Measurements from ENCODE around the gene IKZF2. TPM values are rescaled to one million over a fixed set of nuclear protein-coding genes. Genes with fewer than 3 reads are reported as not detected.
A peak's percentile ranks its signal among the peaks of the same experiment; 100 is the strongest.

The IKZF2 gene
- total RNA-seq, 3 donors from 2014 or later, result 5.6 to 11.1 (median 8.6) TPM

DNA sequence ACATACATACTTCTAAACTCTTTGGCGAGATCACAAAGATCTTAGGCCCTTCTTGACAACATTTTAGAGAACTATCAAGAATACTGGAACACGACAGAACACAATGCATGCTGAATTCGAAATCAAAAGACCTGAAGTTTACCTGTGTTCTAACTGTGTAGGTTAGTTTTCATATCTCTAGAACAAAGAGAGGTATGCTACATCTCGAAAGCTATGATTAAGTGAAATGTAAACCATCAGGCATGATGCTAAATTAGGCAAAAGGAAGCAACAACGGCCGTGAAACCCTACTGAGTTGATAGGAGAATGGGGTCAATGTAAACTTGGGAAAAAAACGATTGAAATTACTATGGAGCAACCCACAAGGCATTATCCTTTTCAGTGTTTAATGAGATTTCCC is 43.7 kb downstream of the IKZF2 start:
- ATAC-seq (no peak), DNase-seq (no peak)
- Histone ChIP-seq H3K4me1 (ENCODE audit: low read depth) (no peaks in the 10 kb centered on the region), H3K4me3 (no peak overlapping the region), H3K36me3 (ENCODE audit: low read depth) (no peaks in the 10 kb centered on the region), H3K9me3 (no peaks in the 10 kb centered on the region)
- no peak for TF ChIP-seq CTCF (IDR thresholded peaks at IDR 0.05)
- intact Hi-C loops (cut with DNase I, micrococcal nuclease), result no loop called here

DNA sequence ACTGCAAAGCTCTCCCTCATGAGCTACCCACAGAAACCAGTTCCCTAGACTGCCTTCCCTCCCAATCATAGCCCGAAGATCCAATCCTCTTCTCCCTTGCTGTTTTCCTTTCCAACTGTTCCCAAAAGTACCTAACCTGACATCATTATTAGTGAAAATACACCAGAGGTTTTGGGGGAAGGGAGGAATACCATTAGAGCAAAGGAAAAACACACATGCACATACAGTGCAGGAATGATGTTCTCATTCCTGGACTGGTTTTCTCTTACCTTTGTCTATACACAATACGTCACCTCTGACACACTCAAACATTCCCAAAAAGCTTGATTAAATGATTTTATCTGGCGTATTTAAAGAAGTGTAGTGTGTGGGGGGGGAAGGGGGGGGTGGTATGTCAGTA is 46.2 kb downstream of the IKZF2 start:
- no peak for TF ChIP-seq CTCF (IDR thresholded peaks at IDR 0.05)
- ATAC-seq, result no peak
- DNase-seq, result no peak
- H3K4me3 ChIP-seq, result no peak overlapping the region
- intact Hi-C loops (cut with DNase I, micrococcal nuclease), result no loop called here
- H3K36me3 ChIP-seq (ENCODE audit: low read depth), result no peaks in the 10 kb centered on the region
- H3K9me3 ChIP-seq, result no peaks in the 10 kb centered on the region
- H3K4me1 ChIP-seq (ENCODE audit: low read depth), result peaks cover 7% of the 10 kb centered on the region

DNA sequence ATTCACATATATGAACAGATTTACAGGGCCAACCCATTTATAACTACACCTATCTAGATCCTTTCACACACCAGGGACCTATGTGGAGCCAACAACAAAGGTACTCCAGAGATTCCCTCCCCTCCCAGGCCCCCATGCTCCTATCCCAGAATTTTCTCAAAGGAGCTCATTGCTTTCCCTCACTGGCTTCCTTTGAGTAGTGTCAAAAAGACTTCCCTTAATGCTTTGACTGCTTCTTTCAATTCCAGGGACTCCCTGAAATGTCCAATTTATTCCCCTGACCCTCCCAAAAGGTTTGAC is 46.6 kb downstream of the IKZF2 start:
- ATAC-seq (no peak), DNase-seq (no peak)
- H3K4me1 ChIP-seq (ENCODE audit: low read depth), result peaks cover 7% of the 10 kb centered on the region
- H3K4me3 ChIP-seq, result no peak overlapping the region
- no peak for TF ChIP-seq CTCF (IDR thresholded peaks at IDR 0.05)
- intact Hi-C loops (cut with DNase I, micrococcal nuclease), result no loop called here
- no peaks in the 10 kb centered on the region for H3K36me3 ChIP-seq (ENCODE audit: low read depth)
- H3K9me3 ChIP-seq, result no peaks in the 10 kb centered on the region

- intact Hi-C loops (cut with DNase I, micrococcal nuclease), result no loop called here
- no peak for TF ChIP-seq CTCF (IDR thresholded peaks at IDR 0.05)
- Histone ChIP-seq H3K4me3 (no peak overlapping the region), H3K4me1 (ENCODE audit: low read depth) (peaks cover 7% of the 10 kb centered on the region), H3K36me3 (ENCODE audit: low read depth) (no peaks in the 10 kb centered on the region), H3K9me3 (no peaks in the 10 kb centered on the region)
- ATAC-seq, result peak; percentile 74
- DNase-seq, result no peak
Observed at GRCh38 chr2:213104092-213104902, 47.1 kb downstream of the IKZF2 start.

DNA sequence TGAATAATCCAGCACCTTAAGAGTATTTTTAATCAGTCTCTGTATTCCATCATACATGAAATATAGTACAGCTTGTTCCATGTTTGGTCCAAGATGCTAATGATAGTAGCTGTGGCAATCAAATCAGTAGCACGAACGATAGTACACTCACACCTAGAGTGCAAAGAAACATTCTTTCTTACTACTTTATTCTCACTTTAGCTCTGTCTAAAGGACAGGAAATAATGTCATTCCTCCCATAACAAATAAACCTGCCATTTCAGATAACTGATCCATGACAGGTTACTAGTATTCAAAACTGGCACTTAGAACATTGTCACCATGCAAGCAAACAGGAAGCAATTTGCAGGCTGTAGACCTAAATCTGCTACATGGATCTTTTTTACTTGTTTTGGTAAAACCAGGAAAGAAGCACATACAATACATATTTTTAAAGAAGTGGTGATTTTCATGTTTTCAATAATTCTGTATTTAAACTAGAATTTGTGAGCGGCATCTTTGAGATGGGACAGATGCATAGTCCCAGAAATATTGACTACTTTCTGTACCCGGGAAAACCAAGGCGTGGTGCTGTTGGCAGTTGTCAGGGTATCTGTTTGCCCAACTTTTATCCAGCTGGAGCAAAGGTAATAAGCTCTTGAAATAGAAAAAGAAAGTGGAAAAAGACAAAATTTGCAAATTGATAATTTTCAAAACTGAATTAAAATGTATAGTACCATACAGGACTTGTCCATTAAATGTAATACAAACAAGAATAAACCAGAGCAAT is 49.5 kb downstream of the IKZF2 start:
- ATAC-seq, result peak; percentile 55
- Histone ChIP-seq H3K36me3 (ENCODE audit: low read depth) (no peaks in the 10 kb centered on the region), H3K4me3 (no peak overlapping the region), H3K4me1 (ENCODE audit: low read depth) (peaks cover 7% of the 10 kb centered on the region), H3K9me3 (no peaks in the 10 kb centered on the region)
- intact Hi-C loops (cut with DNase I, micrococcal nuclease), result no loop called here
- TF ChIP-seq CTCF (IDR thresholded peaks at IDR 0.05), result no peak
- DNase-seq, result peak in 1 of 3 donors; percentile 44
